ENCODE measurements around the gene AKR1E2. TPM values are rescaled to one million over a fixed set of nuclear protein-coding genes. Genes with fewer than 3 reads are reported as not detected.

The AKR1E2 gene
- total RNA-seq, 1 donor from 2014 or later: 0.98 TPM

DNA sequence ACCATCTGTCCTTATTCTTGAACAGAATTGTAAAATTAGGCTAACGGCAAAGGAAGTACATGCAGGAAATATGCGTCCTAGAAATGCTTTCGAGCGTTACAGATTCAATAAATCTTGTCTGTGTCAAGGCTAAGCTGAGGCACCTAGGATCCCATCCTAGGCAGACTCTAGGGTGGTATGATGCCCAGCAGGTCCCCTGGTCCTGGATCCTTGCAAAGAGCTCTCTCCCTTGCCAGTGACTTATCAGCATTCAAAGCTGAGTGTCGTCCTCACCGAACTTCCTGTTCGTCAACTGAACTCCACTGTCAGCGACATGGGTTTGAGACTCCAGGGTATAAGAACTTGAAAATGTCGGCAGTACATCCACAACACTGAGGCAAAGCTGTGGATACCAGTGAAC lies 61.5 kb downstream of the AKR1E2 start:
- no peaks in the 10 kb centered on the region for H3K9me3 Mint-ChIP-seq
- intact Hi-C loops (cut with micrococcal nuclease): no loop called here
- ChIA-PET POLR2A (no interaction called here), CTCF (interaction anchor here (1.0 kb wide), 1 partner anchor 35 kb away, joined by 3 read pairs; no protein-coding TSS in a partner anchor)
- DNase-seq: no peak
- no peak overlapping the region for H3K27ac Mint-ChIP-seq
- no peak for ATAC-seq (ENCODE audit: low read depth)
- H3K4me1 Mint-ChIP-seq: no peaks in the 10 kb centered on the region
- no peaks in the 10 kb centered on the region for H3K36me3 Mint-ChIP-seq (ENCODE audit: low read depth)
- no peak overlapping the region for H3K4me3 Mint-ChIP-seq
- TF ChIP-seq, protein P1, sequence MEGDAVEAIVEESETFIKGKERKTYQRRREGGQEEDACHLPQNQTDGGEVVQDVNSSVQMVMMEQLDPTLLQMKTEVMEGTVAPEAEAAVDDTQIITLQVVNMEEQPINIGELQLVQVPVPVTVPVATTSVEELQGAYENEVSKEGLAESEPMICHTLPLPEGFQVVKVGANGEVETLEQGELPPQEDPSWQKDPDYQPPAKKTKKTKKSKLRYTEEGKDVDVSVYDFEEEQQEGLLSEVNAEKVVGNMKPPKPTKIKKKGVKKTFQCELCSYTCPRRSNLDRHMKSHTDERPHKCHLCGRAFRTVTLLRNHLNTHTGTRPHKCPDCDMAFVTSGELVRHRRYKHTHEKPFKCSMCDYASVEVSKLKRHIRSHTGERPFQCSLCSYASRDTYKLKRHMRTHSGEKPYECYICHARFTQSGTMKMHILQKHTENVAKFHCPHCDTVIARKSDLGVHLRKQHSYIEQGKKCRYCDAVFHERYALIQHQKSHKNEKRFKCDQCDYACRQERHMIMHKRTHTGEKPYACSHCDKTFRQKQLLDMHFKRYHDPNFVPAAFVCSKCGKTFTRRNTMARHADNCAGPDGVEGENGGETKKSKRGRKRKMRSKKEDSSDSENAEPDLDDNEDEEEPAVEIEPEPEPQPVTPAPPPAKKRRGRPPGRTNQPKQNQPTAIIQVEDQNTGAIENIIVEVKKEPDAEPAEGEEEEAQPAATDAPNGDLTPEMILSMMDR (IDR thresholded peaks at IDR 0.05): no peak
- peaks cover 4% of the 10 kb centered on the region for H3K27me3 Mint-ChIP-seq

DNA sequence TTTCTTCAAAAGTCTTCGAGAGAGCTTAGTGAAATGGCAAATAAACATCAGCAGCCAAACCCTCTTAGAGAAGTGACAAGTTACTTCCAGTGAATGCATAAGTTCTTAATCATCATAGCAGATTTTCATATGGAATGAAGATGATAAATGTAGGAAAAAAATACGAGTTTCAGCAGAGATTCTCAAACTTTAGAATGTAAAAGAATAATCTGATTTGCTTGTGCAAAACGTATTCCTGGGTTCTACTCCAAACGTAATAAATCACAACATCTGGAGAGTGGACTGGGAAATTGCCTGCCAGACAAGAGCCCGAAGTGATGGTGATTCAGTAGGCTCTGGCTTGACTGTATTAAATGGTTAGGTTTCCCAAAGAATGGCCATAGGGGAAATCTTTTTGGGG lies 62.2 kb downstream of the AKR1E2 start:
- DNase-seq: no peak
- peaks cover 4% of the 10 kb centered on the region for H3K27me3 Mint-ChIP-seq
- no peak overlapping the region for H3K4me3 Mint-ChIP-seq
- intact Hi-C loops (cut with micrococcal nuclease): no loop called here
- ATAC-seq (ENCODE audit: low read depth): no peak
- no peak overlapping the region for H3K27ac Mint-ChIP-seq
- no peaks in the 10 kb centered on the region for H3K4me1 Mint-ChIP-seq
- H3K36me3 Mint-ChIP-seq (ENCODE audit: low read depth): no peaks in the 10 kb centered on the region
- TF ChIP-seq, protein P1 (IDR thresholded peaks at IDR 0.05): no peak
- POLR2A ChIA-PET: no interaction called here
- CTCF ChIA-PET: no interaction called here
- no peaks in the 10 kb centered on the region for H3K9me3 Mint-ChIP-seq

DNA sequence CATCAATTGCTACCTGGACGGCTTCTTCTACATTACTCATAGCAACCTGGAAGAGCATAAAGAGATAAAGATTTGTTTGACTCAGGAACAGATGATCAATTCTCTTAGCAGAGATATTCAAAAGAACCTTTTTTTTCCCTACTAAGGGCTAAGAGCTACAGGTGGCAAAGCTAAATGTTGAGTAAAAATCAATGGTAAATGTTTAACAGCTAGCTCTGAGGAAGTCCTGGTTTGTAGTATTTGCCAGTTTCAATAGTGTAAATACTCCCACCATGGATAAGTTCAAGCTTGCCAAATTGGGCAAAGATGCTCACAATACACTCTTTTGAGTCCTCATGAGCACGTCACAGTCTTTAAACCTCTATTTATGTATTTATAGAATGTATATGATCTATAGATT lies 64.0 kb downstream of the AKR1E2 start:
- TF ChIP-seq, protein P1 (IDR thresholded peaks at IDR 0.05): no peak
- H3K9me3 Mint-ChIP-seq: no peaks in the 10 kb centered on the region
- no peak overlapping the region for H3K4me3 Mint-ChIP-seq
- ATAC-seq (ENCODE audit: low read depth): no peak
- no peaks in the 10 kb centered on the region for H3K4me1 Mint-ChIP-seq
- ChIA-PET POLR2A (no interaction called here), CTCF (interaction anchor here (1.3 kb wide), 1 partner anchor 75 kb away, joined by 3 read pairs; no protein-coding TSS in a partner anchor)
- H3K36me3 Mint-ChIP-seq (ENCODE audit: low read depth): no peaks in the 10 kb centered on the region
- intact Hi-C loops (cut with micrococcal nuclease): no loop called here
- H3K27ac Mint-ChIP-seq: no peak overlapping the region
- no peak for DNase-seq
- H3K27me3 Mint-ChIP-seq: peaks cover 4% of the 10 kb centered on the region

DNA sequence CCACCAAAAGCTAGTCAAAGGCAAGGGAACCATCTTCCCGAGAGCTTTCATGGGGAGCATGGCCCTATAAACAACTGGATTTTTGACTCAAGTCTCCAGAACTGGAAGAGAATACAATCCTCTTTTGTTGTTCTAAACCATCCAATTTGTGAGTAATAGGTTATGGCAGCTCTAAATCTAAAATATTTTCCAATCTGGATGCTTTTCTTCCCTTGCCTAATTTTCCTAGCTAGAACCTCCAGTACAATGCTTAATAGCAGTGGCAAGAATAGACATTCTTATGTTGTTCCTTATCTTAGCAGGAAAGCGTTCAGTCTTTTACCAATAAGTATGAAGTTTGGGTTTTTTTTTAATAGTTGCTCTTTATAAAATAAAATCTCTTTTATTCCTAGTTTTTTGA lies 66.7 kb downstream of the AKR1E2 start:
- H3K27me3 Mint-ChIP-seq: no peaks in the 10 kb centered on the region
- CTCF ChIA-PET: no interaction called here
- intact Hi-C loops (cut with micrococcal nuclease): no loop called here

DNA sequence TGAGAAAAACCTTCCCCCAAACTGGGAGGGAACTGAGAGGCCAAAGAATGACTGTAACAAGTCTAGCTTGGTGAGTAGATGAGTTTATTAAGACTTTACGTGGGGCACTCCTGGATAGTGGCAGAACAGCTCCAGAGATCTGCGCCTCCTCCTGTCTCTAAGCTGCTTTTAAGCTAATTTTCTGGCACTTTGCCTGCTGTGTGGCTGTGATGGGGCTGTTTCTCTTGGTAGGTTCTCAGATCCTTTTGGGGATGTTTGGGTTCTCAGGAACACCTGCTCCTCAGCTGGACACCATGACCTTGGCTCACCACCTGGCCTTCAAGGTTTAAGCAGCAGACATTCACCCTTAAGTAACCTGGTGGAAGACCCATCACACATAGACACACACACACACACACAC lies 68.3 kb downstream of the AKR1E2 start:
- H3K27ac Mint-ChIP-seq: no peak overlapping the region
- TF ChIP-seq, protein P1 (IDR thresholded peaks at IDR 0.05): no peak
- no peaks in the 10 kb centered on the region for H3K36me3 Mint-ChIP-seq (ENCODE audit: low read depth)
- no peaks in the 10 kb centered on the region for H3K27me3 Mint-ChIP-seq
- ChIA-PET CTCF (no interaction called here), POLR2A (no interaction called here)
- no peaks in the 10 kb centered on the region for H3K9me3 Mint-ChIP-seq
- DNase-seq (no peak), ATAC-seq (ENCODE audit: low read depth) (no peak)
- H3K4me1 Mint-ChIP-seq: no peaks in the 10 kb centered on the region
- no peak overlapping the region for H3K4me3 Mint-ChIP-seq
- intact Hi-C loops (cut with micrococcal nuclease): no loop called here

More for the DNA sequence above, 66.7 kb downstream of the AKR1E2 start:
- Mint-ChIP-seq H3K27ac (no peak overlapping the region), H3K36me3 (ENCODE audit: low read depth) (no peaks in the 10 kb centered on the region), H3K4me1 (no peaks in the 10 kb centered on the region), H3K4me3 (no peak overlapping the region), H3K9me3 (no peaks in the 10 kb centered on the region)
- DNase-seq (no peak), ATAC-seq (ENCODE audit: low read depth) (no peak)
- TF ChIP-seq, protein P1 (IDR thresholded peaks at IDR 0.05): no peak
- POLR2A ChIA-PET: no interaction called here

Other genes with a start within 250 kb of the AKR1E2 start
- not detected in 2 replicates for gene AKR1C1, start 137.2 kb downstream of the AKR1E2 start, total RNA-seq
- not detected in 2 replicates for gene AKR1C2, start 177.7 kb downstream of the AKR1E2 start, total RNA-seq

Data from activated B cell treated with CpG ODN at 0.5 μM for 24 hours (primary cell).